Smooth muscle cell (in vitro differentiated cells): ENCODE measurements around the gene ALG13. TPM values are rescaled to one million over a fixed set of nuclear protein-coding genes. Genes with fewer than 3 reads are reported as not detected.
"Not testable (repeated sequence)": the region's sequence is repeated elsewhere in the genome, so short reads cannot be mapped to it uniquely, and the experiment has no call there.

Source experiments
- DNase-seq: peaks from one replicate; lab custom pipeline; 2025; ENCODE audit not compliant: unreplicated experiment; lab: John Stamatoyannopoulos, UW
- H2AFZ ChIP-seq: fragments of 200-600 bp; sonication (generic); 2 replicates; pipeline ENCODE4 v1.6.0; 2016; ENCODE audit warnings: antibody characterized with exemption, low read depth, mild to moderate bottlenecking
- H3F3A ChIP-seq: fragments of 200-600 bp; sonication (generic); 2 replicates; pipeline ENCODE4 v1.6.0; 2017; ENCODE audit warnings: antibody characterized with exemption, low read depth
- H3K27ac ChIP-seq: fragments of 200-600 bp; sonication (generic); 2 replicates; pipeline ENCODE4 v1.5.1; 2016; ENCODE audit warnings: low read depth, mild to moderate bottlenecking
- H3K27me3 ChIP-seq: fragments of 200-600 bp; sonication (generic); 2 replicates; pipeline ENCODE4 v1.6.1; 2016; ENCODE audit warnings: low read depth, mild to moderate bottlenecking
- H3K36me3 ChIP-seq: fragments of 200-600 bp; sonication (generic); 2 replicates; pipeline ENCODE4 v1.5.1; 2016; ENCODE audit warnings: low read depth
- H3K4me1 ChIP-seq: fragments of 200-600 bp; sonication (generic); 2 replicates; pipeline ENCODE4 v1.5.1; 2016; ENCODE audit warnings: low read depth
- H3K4me2 ChIP-seq: fragments of 200-600 bp; sonication (generic); 2 replicates; pipeline ENCODE4 v1.6.0; 2016; ENCODE audit warnings: mild to moderate bottlenecking
- H3K4me3 ChIP-seq: fragments of 200-600 bp; sonication (generic); 2 replicates; pipeline ENCODE4 v1.5.1; 2016; ENCODE audit warnings: mild to moderate bottlenecking
- H3K79me2 ChIP-seq: fragments of 200-600 bp; sonication (generic); 2 replicates; pipeline ENCODE4 v1.6.0; 2016; ENCODE audit warnings: low read depth, mild to moderate bottlenecking
- H3K9ac ChIP-seq: fragments of 200-600 bp; sonication (generic); 2 replicates; pipeline ENCODE4 v1.6.0; 2016; ENCODE audit warnings: low read depth
- H3K9me3 ChIP-seq: fragments of 200-600 bp; sonication (generic); replicated peaks from 2 replicates; pipeline ENCODE4 v1.5.1; 2016; ENCODE audit warnings: low read depth
- H4K20me1 ChIP-seq: fragments of 200-600 bp; sonication (generic); 2 replicates; pipeline ENCODE4 v1.6.0; 2016; ENCODE audit warnings: low read depth
- WGBS: methylation state at CpG from one replicate; pipeline ENCODE4 v1.1.7; 2016; ENCODE audit warnings: low lambda C conversion rate; 5-methylcytosine and 5-hydroxymethylcytosine counted together
- polyA plus RNA-seq: library from polyadenylated mRNA; unstranded; fragments of >200 nt; fragmentation: Nextera tagmentation; extraction: Ambion mirVana; gene quantifications from 2 replicates; pipeline ENCODE4 v1.2.1, GENCODE V29; 2016
- total RNA-seq: library from RNA; depleted of rRNA; stranded (reverse); fragments of >200 nt; gene quantifications from 2 replicates; pipeline ENCODE4 v1.2.3, GENCODE V29; 2014
- TF ChIP-seq, protein P1 (sequence below): fragments of 200-600 bp; sonication (generic); IDR thresholded peaks from 2 replicates; pipeline ENCODE4 v1.5.1; 2017; ENCODE audit warnings: borderline replicate concordance, mild to moderate bottlenecking, antibody characterized with exemption; ENCODE audit not compliant: insufficient read depth, poor library complexity, severe bottlenecking

Gene ALG13
- total RNA-seq: 77.6 and 141 TPM in 2 replicates
- polyA plus RNA-seq: 47.2 and 60.4 TPM in 2 replicates

- Histone ChIP-seq H3K4me3 (peak within 1 kb of the TSS; percentile 65), H3K27me3 (no peaks in the 10 kb centered on the region), H4K20me1 (peaks cover 15% of the 10 kb centered on the region), H3K4me1 (peaks cover 7% of the 10 kb centered on the region), H3K27ac (peak within 1 kb of the TSS; percentile 99), H2AFZ (peak within 1 kb of the TSS; percentile 84), H3K36me3 (peaks cover 18% of the 10 kb centered on the region), H3K79me2 (peaks cover 22% of the 10 kb centered on the region), H3K4me2 (peak within 1 kb of the TSS; percentile 94), H3F3A (no peaks in the 10 kb centered on the region), H3K9ac (peak within 1 kb of the TSS; percentile 99), H3K9me3 (no peaks in the 10 kb centered on the region)
- peak; percentile 78 for DNase-seq
- TF ChIP-seq, protein P1, sequence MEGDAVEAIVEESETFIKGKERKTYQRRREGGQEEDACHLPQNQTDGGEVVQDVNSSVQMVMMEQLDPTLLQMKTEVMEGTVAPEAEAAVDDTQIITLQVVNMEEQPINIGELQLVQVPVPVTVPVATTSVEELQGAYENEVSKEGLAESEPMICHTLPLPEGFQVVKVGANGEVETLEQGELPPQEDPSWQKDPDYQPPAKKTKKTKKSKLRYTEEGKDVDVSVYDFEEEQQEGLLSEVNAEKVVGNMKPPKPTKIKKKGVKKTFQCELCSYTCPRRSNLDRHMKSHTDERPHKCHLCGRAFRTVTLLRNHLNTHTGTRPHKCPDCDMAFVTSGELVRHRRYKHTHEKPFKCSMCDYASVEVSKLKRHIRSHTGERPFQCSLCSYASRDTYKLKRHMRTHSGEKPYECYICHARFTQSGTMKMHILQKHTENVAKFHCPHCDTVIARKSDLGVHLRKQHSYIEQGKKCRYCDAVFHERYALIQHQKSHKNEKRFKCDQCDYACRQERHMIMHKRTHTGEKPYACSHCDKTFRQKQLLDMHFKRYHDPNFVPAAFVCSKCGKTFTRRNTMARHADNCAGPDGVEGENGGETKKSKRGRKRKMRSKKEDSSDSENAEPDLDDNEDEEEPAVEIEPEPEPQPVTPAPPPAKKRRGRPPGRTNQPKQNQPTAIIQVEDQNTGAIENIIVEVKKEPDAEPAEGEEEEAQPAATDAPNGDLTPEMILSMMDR: peak; percentile 96
- 2% methylated on average over 69 of the region's 69 CpGs for whole genome bisulfite sequencing
These were observed at the start of gene ALG13 for GRCh38 chrX:111680988-111681779. TSS of gene ALG13 (plus strand) at chrX:111681170. CDS start at chrX:111681219, 49 bp downstream.

- 97% methylated on average over 1 of the region's 1 CpG for WGBS
- no peaks in the 10 kb centered on the region for H3K27me3 ChIP-seq
These were observed 45.9 kb upstream of the ALG13 start for GRCh38 chrX:111634823-111635729.

GRCh38 chrX:111641969-111642368 is 39.0 kb upstream of the ALG13 start:
- Histone ChIP-seq H3K9ac (no peak overlapping the region), H3K36me3 (no peaks in the 10 kb centered on the region), H4K20me1 (no peaks in the 10 kb centered on the region), H3K4me1 (no peaks in the 10 kb centered on the region), H2AFZ (no peak overlapping the region), H3K27me3 (no peaks in the 10 kb centered on the region), H3K9me3 (no peaks in the 10 kb centered on the region), H3K27ac (no peak overlapping the region), H3F3A (peaks cover 4% of the 10 kb centered on the region), H3K4me3 (no peak overlapping the region), H3K79me2 (no peaks in the 10 kb centered on the region), H3K4me2 (no peak overlapping the region)
- 96% methylated on average over 3 of the region's 3 CpGs for WGBS
- TF ChIP-seq, protein P1: no peak
- DNase-seq: no peak

More at GRCh38 chrX:111634823-111635729, 45.9 kb upstream of the ALG13 start:
- Histone ChIP-seq H3K79me2 (no peaks in the 10 kb centered on the region), H2AFZ (no peak overlapping the region), H3K27ac (no peak overlapping the region), H3K4me1 (no peaks in the 10 kb centered on the region), H3K9me3 (no peaks in the 10 kb centered on the region), H3K4me2 (no peak overlapping the region), H4K20me1 (no peaks in the 10 kb centered on the region), H3K36me3 (no peaks in the 10 kb centered on the region), H3F3A (no peaks in the 10 kb centered on the region), H3K9ac (no peak overlapping the region), H3K4me3 (no peak overlapping the region)
- TF ChIP-seq, protein P1: no peak
- DNase-seq: no peak

DNA sequence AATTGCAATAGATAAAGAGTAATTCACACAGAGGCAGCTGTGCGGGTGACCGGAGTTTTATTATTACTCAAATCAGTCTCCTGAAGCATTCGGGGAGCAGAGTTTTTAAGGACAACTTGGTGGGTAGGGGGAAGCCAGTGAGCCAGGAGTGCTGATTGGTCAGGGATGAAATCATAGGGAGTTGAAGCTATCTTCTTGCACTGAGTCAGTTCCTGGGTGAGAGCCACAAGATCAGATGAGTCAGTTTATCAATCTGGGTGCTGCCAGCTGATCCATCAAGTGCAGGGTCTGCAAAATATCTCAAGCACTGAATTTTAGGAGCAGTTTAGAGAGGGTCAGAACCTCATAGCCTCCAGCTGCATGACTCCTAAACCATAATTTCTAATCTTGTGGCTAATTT is 35.8 kb upstream of the ALG13 start:
- not testable (repeated sequence) for H3K4me1 ChIP-seq, H3K4me3 ChIP-seq, H3K4me2 ChIP-seq, H3K79me2 ChIP-seq, H3K9me3 ChIP-seq, H4K20me1 ChIP-seq, H2AFZ ChIP-seq, H3F3A ChIP-seq, H3K9ac ChIP-seq, H3K27ac ChIP-seq, DNase-seq, H3K36me3 ChIP-seq, H3K27me3 ChIP-seq
- WGBS: 45% methylated on average over 3 of the region's 3 CpGs
